ENCODE data around the gene SLC6A13.
"Not testable (repeated sequence)": the region's sequence is repeated elsewhere in the genome, so short reads cannot be mapped to it uniquely, and the experiment has no call there.

The SLC6A13 gene

GRCh38 chr12:218221-218620, 44.4 kb downstream of the SLC6A13 start:
- no peak overlapping the region for H3K4me3 ChIP-seq (ENCODE audit: low read depth, low read length)
- H3K27me3 ChIP-seq (ENCODE audit: insufficient read depth, low read length), result peaks cover 47% of the 10 kb centered on the region
- no peaks in the 10 kb centered on the region for H3K36me3 ChIP-seq (ENCODE audit: insufficient read depth, low read length)
- no peaks in the 10 kb centered on the region for H3K79me2 ChIP-seq (ENCODE audit: control insufficient read depth, insufficient read depth, low read length, unreplicated experiment)
- H3K4me1 ChIP-seq (ENCODE audit: control insufficient read depth, insufficient read depth, low read length, unreplicated experiment), result no peaks in the 10 kb centered on the region
- no peak overlapping the region for H3K27ac ChIP-seq (ENCODE audit: low read depth, low read length)
- H2AFZ ChIP-seq (ENCODE audit: low read length, unreplicated experiment), result no peak overlapping the region

GRCh38 chr12:217029-217428, 45.6 kb downstream of the SLC6A13 start:
- not testable (repeated sequence) for H3K27ac ChIP-seq (ENCODE audit: low read depth, low read length); H3K4me1 ChIP-seq (ENCODE audit: control insufficient read depth, insufficient read depth, low read length, unreplicated experiment); H3K4me3 ChIP-seq (ENCODE audit: low read depth, low read length); H3K79me2 ChIP-seq (ENCODE audit: control insufficient read depth, insufficient read depth, low read length, unreplicated experiment); H3K36me3 ChIP-seq (ENCODE audit: insufficient read depth, low read length); H2AFZ ChIP-seq (ENCODE audit: low read length, unreplicated experiment)
- peaks cover 46% of the 10 kb centered on the region for H3K27me3 ChIP-seq (ENCODE audit: insufficient read depth, low read length)

GRCh38 chr12:215116-215515, 47.5 kb downstream of the SLC6A13 start:
- no peaks in the 10 kb centered on the region for H3K36me3 ChIP-seq (ENCODE audit: insufficient read depth, low read length)
- no peak overlapping the region for H3K27ac ChIP-seq (ENCODE audit: low read depth, low read length)
- no peak overlapping the region for H3K4me3 ChIP-seq (ENCODE audit: low read depth, low read length)
- H3K4me1 ChIP-seq (ENCODE audit: control insufficient read depth, insufficient read depth, low read length, unreplicated experiment), result no peaks in the 10 kb centered on the region
- H3K27me3 ChIP-seq (ENCODE audit: insufficient read depth, low read length), result peaks cover 58% of the 10 kb centered on the region
- H3K79me2 ChIP-seq (ENCODE audit: control insufficient read depth, insufficient read depth, low read length, unreplicated experiment), result no peaks in the 10 kb centered on the region
- H2AFZ ChIP-seq (ENCODE audit: low read length, unreplicated experiment), result no peak overlapping the region

GRCh38 chr12:214003-214741, 48.5 kb downstream of the SLC6A13 start, which contains the start of gene SLC6A12:
Gene SLC6A12, minus strand, starts transcription at chr12:214157. Its CDS starts 4,171 bp downstream, at chr12:209986.
- H3K27ac ChIP-seq (ENCODE audit: low read depth, low read length), result no peak within 1 kb of the TSS
- H3K4me3 ChIP-seq (ENCODE audit: low read depth, low read length), result no peak within 1 kb of the TSS
- H3K4me1 ChIP-seq (ENCODE audit: control insufficient read depth, insufficient read depth, low read length, unreplicated experiment), result no peaks in the 10 kb centered on the region
- no peaks in the 10 kb centered on the region for H3K79me2 ChIP-seq (ENCODE audit: control insufficient read depth, insufficient read depth, low read length, unreplicated experiment)
- no peak within 1 kb of the TSS for H2AFZ ChIP-seq (ENCODE audit: low read length, unreplicated experiment)
- no peaks in the 10 kb centered on the region for H3K36me3 ChIP-seq (ENCODE audit: insufficient read depth, low read length)
- peaks cover 62% of the 10 kb centered on the region for H3K27me3 ChIP-seq (ENCODE audit: insufficient read depth, low read length)

GRCh38 chr12:213527-213932, 49.1 kb downstream of the SLC6A13 start:
- H3K27ac ChIP-seq (ENCODE audit: low read depth, low read length), result no peak overlapping the region
- no peaks in the 10 kb centered on the region for H3K4me1 ChIP-seq (ENCODE audit: control insufficient read depth, insufficient read depth, low read length, unreplicated experiment)
- H3K79me2 ChIP-seq (ENCODE audit: control insufficient read depth, insufficient read depth, low read length, unreplicated experiment), result no peaks in the 10 kb centered on the region
- no peak overlapping the region for H2AFZ ChIP-seq (ENCODE audit: low read length, unreplicated experiment)
- no peaks in the 10 kb centered on the region for H3K36me3 ChIP-seq (ENCODE audit: insufficient read depth, low read length)
- peaks cover 67% of the 10 kb centered on the region for H3K27me3 ChIP-seq (ENCODE audit: insufficient read depth, low read length)
- no peak overlapping the region for H3K4me3 ChIP-seq (ENCODE audit: low read depth, low read length)

GRCh38 chr12:212715-213526, 49.7 kb downstream of the SLC6A13 start:
- no peaks in the 10 kb centered on the region for H3K36me3 ChIP-seq (ENCODE audit: insufficient read depth, low read length)
- H3K79me2 ChIP-seq (ENCODE audit: control insufficient read depth, insufficient read depth, low read length, unreplicated experiment), result no peaks in the 10 kb centered on the region
- peaks cover 71% of the 10 kb centered on the region for H3K27me3 ChIP-seq (ENCODE audit: insufficient read depth, low read length)
- H2AFZ ChIP-seq (ENCODE audit: low read length, unreplicated experiment), result no peak overlapping the region
- no peak overlapping the region for H3K4me3 ChIP-seq (ENCODE audit: low read depth, low read length)
- no peaks in the 10 kb centered on the region for H3K4me1 ChIP-seq (ENCODE audit: control insufficient read depth, insufficient read depth, low read length, unreplicated experiment)
- H3K27ac ChIP-seq (ENCODE audit: low read depth, low read length), result no peak overlapping the region

GRCh38 chr12:212415-212714, 50.3 kb downstream of the SLC6A13 start:
- no peak overlapping the region for H2AFZ ChIP-seq (ENCODE audit: low read length, unreplicated experiment)
- no peak overlapping the region for H3K4me3 ChIP-seq (ENCODE audit: low read depth, low read length)
- H3K27ac ChIP-seq (ENCODE audit: low read depth, low read length), result no peak overlapping the region
- H3K36me3 ChIP-seq (ENCODE audit: insufficient read depth, low read length), result no peaks in the 10 kb centered on the region
- no peaks in the 10 kb centered on the region for H3K4me1 ChIP-seq (ENCODE audit: control insufficient read depth, insufficient read depth, low read length, unreplicated experiment)
- no peaks in the 10 kb centered on the region for H3K79me2 ChIP-seq (ENCODE audit: control insufficient read depth, insufficient read depth, low read length, unreplicated experiment)
- peaks cover 74% of the 10 kb centered on the region for H3K27me3 ChIP-seq (ENCODE audit: insufficient read depth, low read length)

GRCh38 chr12:211639-212414, 50.8 kb downstream of the SLC6A13 start:
- H3K4me1 ChIP-seq (ENCODE audit: control insufficient read depth, insufficient read depth, low read length, unreplicated experiment), result no peaks in the 10 kb centered on the region
- no peaks in the 10 kb centered on the region for H3K36me3 ChIP-seq (ENCODE audit: insufficient read depth, low read length)
- H3K27ac ChIP-seq (ENCODE audit: low read depth, low read length), result no peak overlapping the region
- peaks cover 78% of the 10 kb centered on the region for H3K27me3 ChIP-seq (ENCODE audit: insufficient read depth, low read length)
- no peak overlapping the region for H3K4me3 ChIP-seq (ENCODE audit: low read depth, low read length)
- H2AFZ ChIP-seq (ENCODE audit: low read length, unreplicated experiment), result no peak overlapping the region
- no peaks in the 10 kb centered on the region for H3K79me2 ChIP-seq (ENCODE audit: control insufficient read depth, insufficient read depth, low read length, unreplicated experiment)

GRCh38 chr12:211142-211465, 51.5 kb downstream of the SLC6A13 start:
- Histone ChIP-seq H3K4me1 (ENCODE audit: control insufficient read depth, insufficient read depth, low read length, unreplicated experiment) (no peaks in the 10 kb centered on the region), H3K4me3 (ENCODE audit: low read depth, low read length) (no peak overlapping the region), H2AFZ (ENCODE audit: low read length, unreplicated experiment) (no peak overlapping the region), H3K27ac (ENCODE audit: low read depth, low read length) (no peak overlapping the region), H3K79me2 (ENCODE audit: control insufficient read depth, insufficient read depth, low read length, unreplicated experiment) (no peaks in the 10 kb centered on the region), H3K27me3 (ENCODE audit: insufficient read depth, low read length) (peaks cover 85% of the 10 kb centered on the region), H3K36me3 (ENCODE audit: insufficient read depth, low read length) (no peaks in the 10 kb centered on the region)

GRCh38 chr12:210277-211141, 52.1 kb downstream of the SLC6A13 start:
- Histone ChIP-seq H3K4me3 (ENCODE audit: low read depth, low read length) (no peak overlapping the region), H3K27ac (ENCODE audit: low read depth, low read length) (no peak overlapping the region), H2AFZ (ENCODE audit: low read length, unreplicated experiment) (no peak overlapping the region), H3K36me3 (ENCODE audit: insufficient read depth, low read length) (no peaks in the 10 kb centered on the region), H3K79me2 (ENCODE audit: control insufficient read depth, insufficient read depth, low read length, unreplicated experiment) (no peaks in the 10 kb centered on the region), H3K4me1 (ENCODE audit: control insufficient read depth, insufficient read depth, low read length, unreplicated experiment) (no peaks in the 10 kb centered on the region), H3K27me3 (ENCODE audit: insufficient read depth, low read length) (peaks cover 87% of the 10 kb centered on the region)
